NOMO-1 (cell line): ENCODE measurements around the gene TP63.

Experiments
- DNase-seq, 2 experiments: peaks; one replicate each; lab custom pipeline; 2025; ENCODE audit not compliant: unreplicated experiment in 2 of 2; lab: John Stamatoyannopoulos, UW

Gene TP63

DNA sequence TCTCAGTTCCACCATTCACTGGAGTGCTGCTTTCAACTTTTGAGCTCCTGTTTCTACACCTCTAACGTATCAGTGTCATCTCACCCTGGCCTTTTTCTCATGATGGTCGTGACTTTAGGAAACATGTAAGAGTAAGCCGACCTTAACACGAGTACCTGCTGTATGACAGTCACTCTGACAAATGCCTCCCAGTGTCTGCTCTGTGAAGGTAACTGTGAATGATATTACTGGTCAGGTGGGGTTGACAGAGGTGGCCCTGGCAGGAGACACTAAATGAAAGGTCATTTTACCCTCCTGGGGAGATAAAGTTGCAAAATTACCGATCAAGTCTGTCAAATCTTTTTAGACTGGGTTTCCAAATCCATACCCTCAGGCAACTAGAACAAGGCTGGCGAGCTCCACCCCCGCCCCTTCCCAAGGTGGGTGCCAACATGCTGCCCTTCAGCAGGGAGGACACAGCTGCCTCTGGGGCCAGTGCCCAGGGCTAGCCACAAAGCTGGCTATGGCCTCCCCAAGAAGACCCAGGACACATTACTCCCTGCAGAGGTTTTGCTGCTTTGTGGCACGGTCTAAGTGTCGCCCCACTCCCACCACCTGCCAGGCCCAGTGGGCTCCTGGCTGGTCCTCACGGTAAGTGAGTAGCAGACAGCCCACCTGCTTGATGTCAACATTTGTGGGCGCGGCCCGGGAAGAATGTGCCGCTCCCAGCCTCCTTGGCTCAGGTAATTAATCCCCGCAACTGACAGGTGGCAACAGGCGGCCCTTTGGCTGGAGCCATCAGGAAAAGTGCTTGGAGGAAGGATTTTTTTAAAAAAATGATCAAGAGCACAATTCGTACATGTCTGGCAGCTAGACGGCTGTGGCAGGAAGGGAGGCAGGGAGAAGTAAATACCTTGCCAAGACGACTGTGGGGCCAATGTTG is 211.8 kb downstream of the TP63 start:
- DNase-seq: no peak

DNA sequence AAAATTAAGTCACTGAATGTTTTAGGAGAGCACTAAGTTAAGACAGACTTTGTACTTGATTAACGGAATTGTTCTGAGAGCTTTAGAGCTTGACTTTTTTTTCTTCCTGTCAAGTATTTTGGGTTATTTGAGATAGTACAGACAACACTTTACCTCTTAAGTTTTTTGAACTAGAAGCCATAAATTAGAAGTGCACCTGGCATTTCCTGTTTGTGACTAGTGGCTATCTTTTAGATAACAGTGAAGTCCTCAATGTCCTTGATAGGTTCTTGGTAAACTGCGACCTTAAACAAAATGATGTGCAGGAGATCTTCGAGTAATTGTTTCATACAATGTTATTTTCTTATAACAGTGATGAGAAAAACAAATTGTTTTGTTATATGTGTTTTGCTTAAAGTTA is 213.9 kb downstream of the TP63 start:
- DNase-seq: no peak

DNA sequence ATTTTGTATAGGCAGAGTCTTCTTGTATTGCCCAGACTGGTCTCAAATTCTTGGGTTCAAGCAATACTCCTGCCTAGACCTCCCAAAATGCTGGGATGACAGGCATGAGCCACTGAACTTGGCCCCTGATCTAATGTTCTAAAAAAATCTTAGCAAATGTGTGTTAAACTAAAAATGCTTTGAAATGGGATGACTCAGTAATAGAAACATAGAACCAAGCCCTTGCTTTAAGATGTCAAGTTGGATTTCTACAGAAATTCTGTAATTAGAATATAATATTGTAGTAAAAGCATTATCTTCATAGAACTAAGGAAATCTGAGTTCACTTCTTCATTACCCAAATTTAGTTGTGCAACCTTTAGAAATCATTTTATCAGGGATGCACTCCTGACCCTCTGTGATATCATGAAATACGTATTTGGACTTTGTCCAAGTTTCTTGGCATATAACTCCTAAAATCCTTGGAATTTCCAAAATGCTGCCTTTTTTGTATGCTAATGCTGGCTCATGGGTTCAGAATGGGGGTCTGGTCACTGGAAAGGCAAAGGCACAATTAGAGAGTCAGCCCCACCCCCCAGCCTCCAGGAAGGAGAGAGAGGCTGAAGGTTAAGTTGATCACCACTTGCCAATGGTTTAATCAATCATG is 217.3 kb downstream of the TP63 start:
- no peak for DNase-seq

DNA sequence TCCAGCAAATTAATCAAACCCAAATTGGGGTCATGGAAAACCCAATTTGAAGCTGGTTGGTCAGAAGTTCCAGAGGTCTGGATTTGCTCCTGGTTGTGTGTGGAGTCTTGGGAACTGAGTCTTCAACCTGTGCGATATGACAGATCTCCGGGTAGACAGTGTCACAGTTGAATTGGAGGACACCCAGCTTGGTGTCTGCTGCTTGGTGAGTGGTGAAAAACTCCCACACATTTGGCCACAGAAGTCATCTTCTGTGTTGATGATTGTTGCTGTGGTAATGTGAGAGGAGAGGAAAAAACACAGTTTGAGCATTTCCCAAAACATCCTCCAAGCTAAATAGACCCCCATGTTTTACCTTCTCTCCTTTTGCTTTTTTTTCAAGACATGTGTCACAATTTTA is 218.1 kb downstream of the TP63 start:
- DNase-seq: no peak

DNA sequence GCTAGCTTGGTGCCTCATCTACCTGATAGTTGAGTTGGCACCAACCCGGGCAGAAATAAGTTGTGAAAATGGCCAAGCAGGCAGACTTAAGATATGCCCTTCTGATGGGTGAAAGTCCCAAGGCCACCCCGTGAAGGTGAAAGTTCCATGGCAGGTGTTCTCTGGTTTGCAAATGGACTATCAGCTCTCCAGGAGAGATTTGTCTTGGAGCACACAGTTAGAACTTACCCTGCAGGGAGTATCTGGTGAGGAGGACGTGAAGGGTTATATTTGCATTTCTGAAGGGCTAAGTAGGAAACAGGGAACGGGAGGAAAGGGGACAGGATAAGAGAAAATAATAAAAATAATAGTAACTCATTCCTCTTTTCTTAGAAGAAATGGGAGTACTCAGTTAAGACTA is 220.5 kb downstream of the TP63 start:
- no peak for DNase-seq

DNA sequence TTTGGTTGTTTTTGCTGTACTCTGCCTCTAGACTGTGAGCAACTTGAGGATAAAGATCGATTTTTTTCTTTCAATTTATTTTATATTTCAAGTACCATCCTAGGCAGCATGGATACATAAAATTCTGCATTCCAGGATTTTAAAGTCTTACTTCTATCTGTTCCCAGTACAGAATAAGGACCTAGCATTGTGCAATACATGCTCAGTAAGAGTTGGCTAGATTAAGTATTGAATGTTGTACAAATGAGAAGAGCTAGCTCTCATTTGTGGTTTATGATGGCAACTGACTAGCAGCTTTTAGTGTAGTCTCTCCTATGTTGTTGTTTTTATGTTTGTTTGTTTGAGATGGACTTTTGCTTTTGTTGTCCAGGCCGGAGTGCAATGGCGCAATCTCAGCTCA is 222.7 kb downstream of the TP63 start:
- no peak for DNase-seq

DNA sequence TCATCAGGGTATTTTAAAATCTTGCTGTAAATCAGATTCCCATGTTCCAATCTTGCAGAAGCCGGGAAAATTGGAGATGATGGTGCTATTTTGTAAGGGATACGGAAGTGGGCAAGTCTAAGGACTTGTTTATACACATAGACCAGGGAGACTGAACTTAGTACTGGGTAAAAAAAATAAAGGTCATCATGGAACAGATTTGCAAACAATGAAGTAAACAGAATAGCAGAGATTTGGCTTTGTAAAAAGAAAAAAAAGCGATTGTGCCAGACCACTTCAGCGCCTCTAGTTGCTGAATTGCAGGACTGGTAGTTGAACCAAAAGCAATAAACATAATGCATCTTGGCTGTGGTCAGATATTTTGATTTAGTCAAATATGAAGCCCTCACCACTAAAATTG is 229.1 kb downstream of the TP63 start:
- no peak for DNase-seq

DNA sequence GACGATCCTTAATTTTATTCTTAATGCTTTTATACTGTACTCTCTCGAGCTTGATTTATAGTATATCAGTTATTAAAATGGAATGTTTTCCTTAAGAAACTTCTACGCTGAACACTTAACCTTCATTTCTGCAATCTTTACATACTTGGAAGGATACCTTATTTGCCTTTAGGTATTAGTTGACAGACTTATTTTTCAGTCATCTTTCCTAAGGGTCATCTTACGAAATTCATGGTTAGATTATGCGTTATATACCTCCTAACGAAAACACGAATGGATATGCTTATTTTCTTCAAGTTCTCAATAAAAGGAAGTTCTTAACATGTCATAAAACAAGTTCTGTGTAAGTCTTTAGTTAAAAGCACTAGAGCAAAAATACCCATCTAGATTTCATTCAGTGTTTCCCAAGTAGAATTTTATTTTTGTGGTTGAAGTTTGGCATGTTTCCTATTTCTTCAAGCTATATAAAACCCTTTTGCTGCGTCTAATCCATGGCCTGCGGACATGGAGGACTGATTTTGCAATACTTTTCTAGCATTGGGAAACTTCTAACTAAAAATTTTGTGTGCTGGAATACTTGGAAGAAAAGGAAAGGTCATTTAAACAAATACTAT is 231.3 kb downstream of the TP63 start:
- DNase-seq: peak; percentile 55 to 58

DNA sequence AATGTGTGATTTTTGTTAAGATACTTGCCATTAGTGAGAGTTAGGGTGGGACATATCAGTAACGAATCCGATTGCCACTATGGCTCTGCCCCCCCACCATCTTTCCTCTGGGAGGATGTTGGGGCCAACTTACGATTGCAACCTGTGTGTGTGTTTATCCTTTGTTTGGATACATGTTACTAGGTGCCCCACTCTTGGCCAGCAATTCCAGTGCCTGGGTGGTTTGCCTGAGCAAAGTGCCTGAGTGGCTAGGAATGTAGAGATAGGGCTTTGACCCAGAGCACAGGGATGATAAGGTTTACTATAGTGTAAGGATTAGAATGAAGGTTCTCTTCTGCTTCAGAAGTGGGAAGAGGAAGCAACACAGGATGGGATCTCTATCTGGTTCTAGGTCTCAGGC is 231.8 kb downstream of the TP63 start:
- no peak for DNase-seq

DNA sequence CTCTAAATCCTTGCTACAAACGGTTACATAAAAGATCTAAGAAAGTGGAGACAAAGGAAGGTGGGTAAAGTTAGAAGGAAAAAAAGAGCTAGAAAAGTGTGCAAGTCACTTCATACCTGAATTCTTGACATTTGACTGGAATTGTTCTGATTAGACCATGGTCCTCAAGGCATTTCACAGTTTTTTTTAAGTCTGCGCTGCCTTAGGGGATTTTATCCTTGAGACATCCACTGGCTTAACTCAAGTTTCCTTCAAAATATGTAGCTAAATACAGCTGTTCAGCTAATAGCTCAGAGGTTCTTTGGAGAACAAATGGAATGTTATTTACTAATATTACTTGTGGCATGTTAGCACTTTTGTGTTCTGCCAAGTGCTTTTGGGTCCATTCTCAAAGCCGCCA is 236.9 kb downstream of the TP63 start:
- DNase-seq: no peak

DNA sequence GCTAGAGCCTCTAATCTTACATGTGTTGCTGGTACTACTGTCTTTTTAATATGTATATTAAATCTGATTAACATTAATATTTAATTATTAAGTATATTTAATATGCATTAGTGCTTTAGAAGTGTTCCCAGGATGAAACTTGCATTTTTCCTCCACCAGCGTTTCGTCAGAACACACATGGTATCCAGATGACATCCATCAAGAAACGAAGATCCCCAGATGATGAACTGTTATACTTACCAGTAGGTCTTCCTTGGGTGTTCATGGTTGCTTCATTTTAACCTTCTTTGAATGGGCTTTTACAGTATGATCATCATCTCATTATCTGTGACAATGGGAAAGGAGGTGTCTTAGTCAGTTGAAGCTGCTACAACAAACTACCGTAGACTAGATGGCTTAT is 238.0 kb downstream of the TP63 start:
- DNase-seq: no peak

DNA sequence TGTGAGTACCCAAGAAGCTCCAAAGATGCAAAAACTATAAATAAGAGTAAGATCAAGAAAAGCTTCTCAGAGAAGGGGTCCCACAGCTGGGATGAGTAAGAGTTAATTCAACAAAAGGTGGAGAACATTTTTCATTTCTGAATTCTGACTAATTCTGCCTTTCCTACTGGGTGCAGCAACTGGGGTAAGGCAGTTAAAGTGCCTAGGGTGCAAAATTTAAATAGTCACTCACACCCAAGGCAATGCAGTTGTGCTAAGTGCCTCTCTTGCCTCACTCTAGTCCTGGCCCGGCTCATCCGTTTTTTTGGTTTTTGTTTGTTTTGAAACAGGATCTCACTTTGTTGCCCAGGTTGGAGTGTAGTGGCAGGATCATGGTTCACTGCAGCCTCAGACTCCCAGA is 240.2 kb downstream of the TP63 start:
- no peak for DNase-seq

DNA sequence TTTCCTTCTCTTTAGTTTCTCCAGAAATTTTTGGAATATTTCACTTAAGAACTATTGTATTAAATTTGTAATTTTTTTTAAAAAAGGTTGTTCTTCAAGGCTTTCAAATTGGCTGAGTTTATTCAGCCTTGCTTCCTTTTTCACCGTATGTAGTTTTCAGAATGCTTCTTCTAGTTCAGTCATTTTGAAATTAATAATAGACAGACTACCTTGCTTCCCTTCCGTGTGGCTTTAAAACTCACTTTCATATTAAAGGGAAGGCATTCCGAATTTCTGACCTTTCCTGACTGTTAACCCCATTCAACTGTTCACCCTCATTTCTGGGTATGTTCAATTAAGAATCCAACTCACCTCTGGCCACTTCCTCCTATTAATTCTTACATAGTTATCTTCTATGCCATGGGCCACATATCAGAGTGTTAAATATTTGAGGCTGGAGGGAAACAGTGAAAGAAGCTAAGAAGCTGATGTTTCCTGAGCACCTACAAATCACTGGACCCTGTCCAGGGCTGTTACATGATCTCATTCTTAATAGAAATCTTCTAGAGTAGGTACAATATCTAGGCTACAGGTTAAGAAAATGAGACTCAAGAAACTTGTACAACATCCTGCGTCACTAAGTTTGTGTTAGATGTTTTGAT is 252.0 kb downstream of the TP63 start:
- no peak for DNase-seq

DNA sequence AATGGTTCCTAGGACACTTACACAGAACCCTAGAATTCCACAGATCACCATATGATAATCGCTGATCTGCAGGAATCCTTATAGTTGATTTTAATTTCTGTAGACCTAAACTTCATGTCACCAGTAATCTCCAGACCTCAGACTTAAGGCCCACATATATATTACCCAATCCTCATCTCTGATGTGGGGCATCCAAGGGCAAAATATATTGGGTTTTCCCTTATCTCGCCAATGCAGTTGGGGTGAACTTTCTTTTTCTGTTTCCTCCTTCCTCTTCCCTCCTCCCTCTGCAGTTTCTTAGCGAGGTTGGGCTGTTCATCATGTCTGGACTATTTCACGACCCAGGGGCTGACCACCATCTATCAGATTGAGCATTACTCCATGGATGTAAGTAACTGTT is 259.3 kb downstream of the TP63 start:
- no peak for DNase-seq

DNA sequence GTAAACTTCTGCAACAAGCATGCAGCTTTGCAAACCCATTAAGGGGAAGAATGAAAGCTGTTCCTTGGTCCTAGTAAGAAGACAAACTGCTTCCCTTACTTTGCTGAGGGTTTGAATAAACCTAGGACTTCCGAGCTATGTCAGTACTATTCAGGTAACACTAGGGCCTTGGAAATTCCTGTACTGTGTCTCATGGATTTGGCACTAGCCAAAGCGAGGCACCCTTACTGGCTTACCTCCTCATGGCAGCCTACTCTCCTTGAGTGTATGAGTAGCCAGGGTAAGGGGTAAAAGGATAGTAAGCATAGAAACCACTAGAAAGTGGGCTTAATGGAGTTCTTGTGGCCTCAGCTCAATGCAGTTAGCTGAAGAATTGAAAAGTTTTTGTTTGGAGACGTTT is 265.3 kb downstream of the TP63 start:
- no peak for DNase-seq

DNA sequence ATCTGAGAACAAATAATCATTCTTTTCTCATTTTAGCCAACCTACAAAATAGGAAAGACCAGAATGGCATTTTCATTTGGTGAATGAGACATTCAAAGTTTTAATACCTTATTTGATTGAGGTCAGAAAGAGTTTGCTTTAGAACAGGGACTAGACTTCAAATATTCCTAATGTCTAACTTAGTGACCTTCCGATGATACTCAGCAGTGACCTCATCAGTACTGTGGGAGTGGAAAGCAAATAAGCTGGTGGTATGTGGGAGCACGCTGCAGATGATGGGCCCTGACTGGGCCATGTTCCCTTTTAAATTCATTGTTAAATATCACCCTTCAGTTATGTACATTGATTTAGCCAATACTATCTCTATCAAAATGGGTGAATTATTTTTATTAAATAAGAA is 266.2 kb downstream of the TP63 start:
- no peak for DNase-seq

DNA sequence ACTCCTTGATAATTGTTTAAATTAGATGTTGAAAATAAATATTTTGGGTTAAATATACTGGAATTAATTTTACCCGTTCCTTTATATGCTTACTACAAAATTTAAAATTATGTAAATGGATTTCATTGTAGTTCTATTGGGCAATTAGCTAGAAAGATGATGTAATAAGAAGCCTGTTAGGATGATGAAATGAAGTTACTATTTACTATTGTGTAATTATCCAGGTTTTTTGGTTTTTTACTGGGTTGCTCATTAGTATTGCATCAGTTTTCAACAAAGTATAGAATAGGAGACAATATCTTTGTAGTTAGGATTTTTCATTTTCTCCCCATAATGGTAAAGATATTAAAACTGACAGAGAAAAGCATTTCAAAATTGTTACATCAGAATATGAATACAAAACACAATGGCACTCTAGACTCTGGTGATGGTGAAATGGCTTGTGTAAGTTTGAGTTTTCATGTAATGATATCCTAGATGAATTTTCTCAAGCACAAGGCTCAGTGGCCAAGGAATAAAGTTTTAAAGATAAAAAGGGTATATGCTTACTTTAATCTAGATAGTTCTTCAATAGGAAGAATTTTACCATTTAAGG is 267.5 kb downstream of the TP63 start:
- DNase-seq: peak; percentile 60 to 88

DNA sequence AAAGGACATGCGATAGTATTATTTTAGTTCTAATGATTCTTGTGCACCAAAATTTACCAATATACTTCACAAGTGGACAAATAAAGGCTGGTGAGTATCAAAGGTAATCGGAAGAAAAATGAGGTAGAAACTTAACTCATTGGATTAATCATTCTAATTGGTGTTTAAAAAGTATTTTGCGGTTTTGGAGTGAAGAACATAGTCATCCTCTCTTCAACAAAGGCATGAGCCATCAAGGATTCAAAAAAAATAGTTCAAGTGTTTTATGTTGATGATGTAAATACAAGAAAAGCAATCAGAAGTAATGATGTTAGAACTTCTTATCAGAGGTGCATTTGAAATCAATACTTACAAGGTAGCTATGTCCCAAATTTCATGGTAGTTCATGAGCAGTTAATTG is 268.0 kb downstream of the TP63 start:
- DNase-seq: no peak

DNA sequence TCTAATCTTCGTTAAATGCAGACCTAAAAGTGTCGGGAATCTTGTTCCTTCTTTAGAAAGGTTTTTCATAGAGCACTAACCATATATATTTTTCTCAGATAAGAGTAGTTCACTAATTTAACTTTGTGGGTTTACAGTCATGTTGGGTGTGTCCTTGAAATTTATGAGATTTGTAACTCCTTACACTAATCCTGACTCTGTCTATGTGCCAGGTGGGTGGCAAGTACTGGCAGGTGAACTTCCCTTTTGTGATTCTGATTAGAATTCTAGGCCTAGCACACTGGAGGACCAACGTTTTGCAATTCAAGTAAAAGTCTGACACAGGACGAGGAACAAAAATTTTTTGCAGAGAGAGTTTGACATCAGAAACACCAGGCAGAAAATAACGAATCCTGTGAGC is 269.4 kb downstream of the TP63 start:
- DNase-seq: no peak

DNA sequence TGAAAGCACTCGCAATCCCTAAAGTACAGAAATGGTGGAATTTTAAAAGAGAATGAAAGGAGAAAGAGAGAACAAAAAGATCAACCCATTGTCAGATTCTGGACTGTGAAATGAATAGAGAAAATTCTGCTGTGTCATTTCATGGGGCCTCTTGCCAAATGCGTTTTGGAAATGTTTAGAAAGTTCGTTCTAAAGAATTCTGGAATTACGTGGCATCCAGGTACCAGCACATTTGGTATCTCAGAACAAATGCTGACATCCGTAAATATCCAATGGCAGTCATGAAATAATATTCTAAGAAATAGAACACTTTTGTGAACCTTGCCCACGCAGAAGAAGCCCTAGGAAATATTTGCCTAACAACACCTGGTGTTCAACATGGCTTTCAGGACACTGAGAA is 270.3 kb downstream of the TP63 start:
- no peak for DNase-seq
